Hematopoietic multipotent progenitor cell treated with erythropoietin and hydrocortisone succinate and interleukin-3 and kit ligand, for 6 days (in vitro differentiated cells): ENCODE results near the gene SH3GL3.

Experiments used
- DNase-seq: peaks from one replicate; pipeline ENCODE4 v3.0.0-alpha.2; 2015

Gene SH3GL3

DNA sequence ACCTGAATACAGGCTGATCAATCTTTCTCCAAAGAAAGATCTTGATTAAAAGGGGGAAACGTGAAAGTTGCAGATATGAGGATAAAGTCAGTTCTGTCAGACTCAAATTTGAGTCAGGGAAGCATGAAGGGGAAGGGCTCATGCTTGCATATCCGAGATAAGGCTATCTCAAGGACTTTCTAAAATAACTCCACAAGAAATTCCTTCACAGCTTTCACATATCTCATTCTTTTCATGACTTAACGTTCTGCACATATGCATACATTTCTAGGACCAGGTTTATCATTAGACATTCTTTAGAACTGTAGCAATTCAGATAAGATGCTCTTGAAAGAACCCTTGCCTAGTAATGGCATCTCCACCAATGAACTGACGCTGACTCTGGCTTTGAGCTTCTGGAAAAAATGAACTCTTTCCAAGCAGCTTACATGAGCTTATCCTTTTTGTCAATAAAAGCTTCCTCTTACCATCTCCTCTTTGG is 15.9 kb downstream of the SH3GL3 start:
- DNase-seq, result peak; percentile 60

DNA sequence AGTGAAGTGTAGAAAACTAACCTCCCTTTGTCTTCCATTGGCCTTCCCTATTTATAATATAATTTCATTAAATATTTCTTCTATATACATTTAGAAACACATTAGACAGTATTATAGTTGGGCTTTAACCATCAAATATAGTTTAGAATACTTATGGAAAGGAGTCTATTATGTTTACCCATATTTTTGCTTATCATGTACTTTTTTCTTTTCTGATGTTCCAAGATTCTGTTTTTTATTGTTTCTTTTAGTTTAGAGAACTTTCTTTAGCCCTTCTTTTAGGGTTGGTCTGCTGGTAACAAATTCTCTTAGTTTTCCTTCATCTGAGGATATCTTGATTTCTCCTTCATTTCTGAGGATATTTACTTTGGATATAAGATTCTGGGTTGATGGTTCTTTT is 23.7 kb downstream of the SH3GL3 start:
- DNase-seq, result no peak

DNA sequence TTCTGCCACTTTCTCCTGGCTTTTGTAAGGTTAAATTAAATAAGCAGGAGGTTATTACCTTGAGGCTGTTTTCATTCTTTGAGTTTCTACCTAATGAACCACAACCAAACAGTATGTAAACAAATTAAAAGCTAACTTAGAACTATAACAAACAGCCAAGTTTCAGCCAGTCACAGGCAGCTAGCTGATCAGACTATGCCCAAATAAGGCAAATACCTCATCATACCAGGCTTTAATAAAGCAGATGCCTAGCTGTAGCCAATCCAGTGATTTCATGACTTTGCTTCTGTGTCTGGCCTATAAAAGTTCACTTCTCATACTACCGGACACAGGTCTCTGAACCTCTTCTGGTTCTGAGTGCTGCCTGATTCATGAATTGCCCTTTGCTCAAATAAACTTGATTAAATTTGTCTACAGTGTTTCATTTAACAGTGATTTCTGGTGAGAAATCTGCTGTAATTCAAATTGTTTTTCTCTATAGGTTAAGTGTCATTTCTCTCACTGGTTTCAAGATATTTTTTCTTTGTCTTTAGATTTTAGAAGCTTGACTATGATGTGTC is 24.2 kb downstream of the SH3GL3 start:
- no peak for DNase-seq

DNA sequence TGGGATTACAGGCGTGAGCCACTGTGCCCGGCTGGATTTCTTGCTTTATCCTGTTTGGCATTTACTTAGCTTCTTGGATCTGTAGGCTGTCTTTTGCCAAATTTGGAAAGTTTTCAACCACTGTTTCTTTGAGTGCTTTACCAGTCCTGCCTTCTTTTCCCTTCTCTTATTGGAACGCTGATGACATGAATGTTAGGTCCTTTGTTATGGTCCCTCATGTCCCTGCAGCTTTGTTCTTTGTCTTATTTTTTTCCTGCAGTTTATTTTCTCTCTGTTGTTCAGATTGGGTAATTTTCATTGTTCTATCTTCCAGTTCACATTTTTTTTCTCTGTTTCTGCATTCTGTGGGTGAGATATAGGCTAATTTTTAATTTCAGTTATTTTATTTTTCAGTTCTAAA is 25.0 kb downstream of the SH3GL3 start:
- no peak for DNase-seq

DNA sequence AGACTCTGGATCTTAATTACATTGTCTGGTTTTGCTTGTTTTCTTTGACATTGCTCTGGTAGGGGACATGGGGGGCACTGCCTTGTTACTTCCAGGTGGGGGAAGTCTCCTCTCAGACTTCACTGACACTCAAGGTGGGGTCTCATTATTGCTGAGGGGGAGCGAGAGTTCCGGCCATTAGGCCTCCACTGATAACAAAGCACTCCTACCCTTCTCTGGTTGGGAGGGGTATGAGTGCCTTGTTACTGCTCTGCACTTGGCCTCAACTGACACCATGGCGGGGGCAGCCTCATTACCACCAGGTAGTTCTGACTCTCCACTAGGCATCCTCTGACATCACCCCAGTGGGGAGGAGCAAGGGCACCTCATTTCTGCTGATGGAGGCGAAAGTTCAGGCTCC is 25.7 kb downstream of the SH3GL3 start:
- no peak for DNase-seq

DNA sequence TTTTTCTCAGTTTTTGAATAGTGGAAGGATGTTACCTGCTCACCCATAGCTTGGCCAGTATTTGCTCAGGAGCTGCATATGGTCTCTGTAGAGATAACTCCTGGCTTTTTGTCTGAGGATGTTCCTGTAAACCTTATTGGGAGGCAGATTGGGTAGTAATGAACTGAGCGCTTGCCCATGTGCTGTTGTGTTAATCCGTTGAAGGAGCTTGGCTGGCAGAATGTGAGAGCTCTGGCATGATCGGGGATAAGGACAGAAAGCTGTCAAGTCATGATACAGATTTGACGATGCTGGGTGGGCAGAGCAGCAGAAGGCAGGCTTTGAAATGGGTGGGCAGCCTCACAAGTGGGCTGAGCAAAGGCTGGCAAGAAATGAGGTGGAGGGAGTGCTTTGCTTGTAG is 27.4 kb downstream of the SH3GL3 start:
- DNase-seq, result no peak

DNA sequence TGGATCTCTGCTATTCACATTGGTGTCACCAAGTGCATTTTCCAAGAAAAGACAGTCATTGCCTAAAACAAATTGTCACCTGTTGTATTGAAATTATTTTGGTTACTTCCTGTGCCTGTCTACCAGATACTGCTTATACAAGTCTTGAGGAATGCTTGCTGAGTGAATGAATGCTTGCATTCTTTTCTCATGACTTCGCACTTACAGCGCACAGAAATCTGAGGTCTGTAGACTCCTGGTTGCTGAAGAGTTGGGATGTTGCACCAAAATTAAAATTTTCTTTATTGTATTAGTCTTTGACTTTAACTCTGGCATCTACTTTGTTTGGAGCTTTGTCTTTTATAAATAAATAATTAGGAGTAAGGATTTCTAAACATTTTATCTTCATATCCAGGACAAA is 28.4 kb downstream of the SH3GL3 start:
- DNase-seq, result no peak

DNA sequence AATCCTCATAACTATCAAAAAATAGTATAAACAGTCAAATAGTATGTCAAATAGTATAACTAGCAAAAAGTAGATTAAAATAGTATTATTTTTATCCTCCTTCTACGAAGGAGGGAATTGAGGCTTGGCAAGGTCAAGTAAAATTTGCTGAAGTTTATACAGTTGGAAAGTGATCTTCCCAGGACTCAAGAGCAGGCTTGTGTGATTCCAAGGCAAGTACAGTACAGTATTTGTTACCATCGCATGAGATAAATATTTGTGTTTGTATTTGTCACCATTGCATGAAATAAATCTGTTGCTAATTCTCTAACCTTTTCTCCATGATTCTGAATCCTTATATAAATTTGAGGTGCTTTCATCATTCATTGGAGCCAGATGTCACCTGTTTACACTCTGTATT is 28.9 kb downstream of the SH3GL3 start:
- no peak for DNase-seq

DNA sequence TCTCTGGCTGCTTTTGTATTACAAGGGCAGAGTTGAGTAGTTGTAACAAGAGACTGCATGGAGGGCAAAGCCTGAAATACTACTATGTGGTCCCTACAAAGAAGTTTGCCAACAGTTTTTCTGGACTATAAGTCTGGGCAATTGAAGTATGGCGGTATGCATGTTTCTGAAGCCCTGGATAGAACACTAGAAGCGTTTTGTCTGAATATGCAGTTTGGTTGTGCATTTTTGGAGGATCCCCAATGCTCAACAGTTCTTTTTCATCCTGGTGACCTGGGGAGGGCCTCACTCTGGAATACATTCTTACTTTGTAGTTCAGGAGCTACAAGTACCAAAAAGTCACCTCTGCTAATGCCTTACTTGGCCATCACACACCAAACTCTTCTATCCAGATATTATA is 29.6 kb downstream of the SH3GL3 start:
- no peak for DNase-seq

DNA sequence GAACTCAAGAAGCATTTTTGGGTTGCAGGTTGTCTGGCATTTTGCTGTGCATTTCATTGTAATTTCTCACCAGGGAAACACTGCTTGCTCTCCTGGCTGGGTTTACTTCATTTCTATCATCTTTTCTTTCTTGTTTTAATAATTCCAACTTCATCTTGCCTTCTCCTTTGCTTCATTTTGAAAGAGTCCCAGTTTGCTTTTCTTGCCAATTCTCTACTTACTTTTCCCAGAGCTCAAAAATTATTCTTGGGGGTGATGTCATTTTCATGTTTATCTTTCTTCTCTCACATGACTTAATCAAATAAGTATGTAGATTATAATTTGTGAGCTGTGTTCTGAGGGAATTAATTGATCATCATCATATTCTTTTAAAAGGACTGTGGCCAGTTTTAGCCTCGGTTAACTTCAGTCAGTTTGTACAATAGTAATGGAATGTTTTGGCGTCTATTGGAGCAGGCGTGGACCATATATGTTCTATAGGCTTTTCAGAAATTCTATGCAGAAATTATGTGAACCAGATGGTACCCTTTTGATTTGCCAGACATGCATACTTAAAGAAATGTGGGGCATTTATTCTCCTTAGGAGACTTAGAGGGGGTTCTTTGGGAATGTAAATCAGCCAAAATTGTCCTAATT is 30.1 kb downstream of the SH3GL3 start:
- no peak for DNase-seq

DNA sequence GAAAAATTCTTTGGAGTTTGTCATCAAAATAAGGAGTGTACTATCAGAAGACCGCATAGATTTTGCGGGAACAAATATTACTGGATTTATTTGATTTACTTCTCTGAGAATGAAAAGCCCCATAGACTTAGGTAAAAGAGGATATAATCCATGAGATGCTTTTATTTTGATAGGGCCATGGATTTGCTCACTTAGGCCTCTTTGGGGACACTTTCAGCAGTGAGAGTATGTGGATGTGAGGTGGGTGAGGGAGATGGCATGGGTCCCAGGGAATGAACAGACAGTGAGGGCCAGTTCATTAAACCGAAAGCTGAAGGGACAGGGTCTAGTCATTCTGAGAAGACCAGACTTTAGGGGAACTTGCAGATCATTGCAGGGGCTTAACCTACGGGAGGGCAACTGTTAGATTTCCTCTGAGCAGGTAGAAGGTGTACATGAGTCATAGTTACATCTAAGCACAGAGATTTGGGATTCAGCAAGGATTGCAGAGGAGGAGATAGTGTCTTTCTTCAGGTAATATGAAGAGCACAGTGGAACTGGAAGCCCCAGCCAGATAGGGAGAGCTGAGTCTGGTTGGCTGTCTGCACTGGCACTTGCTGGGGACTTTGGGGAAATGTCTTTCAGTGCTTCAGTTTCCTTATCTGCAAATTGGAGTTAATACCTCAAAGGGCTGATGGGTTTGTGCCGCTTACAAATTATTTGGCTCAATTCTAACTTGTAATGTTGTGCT is 30.8 kb downstream of the SH3GL3 start:
- no peak for DNase-seq

DNA sequence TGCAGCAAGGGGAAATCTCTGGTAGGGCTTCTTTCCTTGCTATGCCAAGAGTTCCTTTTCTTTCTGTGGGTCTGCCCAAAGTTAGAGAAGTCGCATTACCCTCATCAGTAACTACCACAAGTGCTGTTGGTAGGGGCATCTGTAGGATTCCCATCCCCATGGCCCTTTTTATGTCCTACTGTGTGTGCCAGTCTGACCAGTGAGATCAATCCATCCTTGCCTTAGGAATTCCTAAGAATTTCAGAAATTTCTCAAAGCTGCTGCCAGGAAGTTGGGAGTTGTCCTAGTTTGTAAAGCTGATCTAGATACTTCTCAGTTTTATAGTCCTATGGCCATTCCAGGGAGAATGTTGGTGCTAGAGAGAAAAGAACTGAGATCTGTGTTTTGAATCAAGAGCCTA is 36.5 kb downstream of the SH3GL3 start:
- no peak for DNase-seq

DNA sequence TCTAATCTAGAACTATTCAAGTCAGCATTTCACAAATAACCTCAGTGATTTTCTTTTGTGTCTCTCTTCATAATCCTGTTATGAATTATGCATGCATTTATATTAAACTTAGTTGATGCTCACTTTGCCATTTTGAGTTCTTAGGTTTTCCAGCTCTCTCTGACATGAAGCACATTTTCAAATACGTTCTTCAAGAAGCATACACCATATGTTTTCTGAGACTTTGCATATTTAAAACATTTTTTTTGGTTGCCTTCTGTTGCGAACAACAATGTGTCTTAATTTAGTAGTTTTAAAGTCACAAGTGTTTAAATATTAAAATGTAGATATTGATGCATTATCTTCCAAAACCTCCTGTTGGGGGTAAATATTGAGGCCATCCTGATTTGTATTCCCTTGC is 37.5 kb downstream of the SH3GL3 start:
- no peak for DNase-seq

DNA sequence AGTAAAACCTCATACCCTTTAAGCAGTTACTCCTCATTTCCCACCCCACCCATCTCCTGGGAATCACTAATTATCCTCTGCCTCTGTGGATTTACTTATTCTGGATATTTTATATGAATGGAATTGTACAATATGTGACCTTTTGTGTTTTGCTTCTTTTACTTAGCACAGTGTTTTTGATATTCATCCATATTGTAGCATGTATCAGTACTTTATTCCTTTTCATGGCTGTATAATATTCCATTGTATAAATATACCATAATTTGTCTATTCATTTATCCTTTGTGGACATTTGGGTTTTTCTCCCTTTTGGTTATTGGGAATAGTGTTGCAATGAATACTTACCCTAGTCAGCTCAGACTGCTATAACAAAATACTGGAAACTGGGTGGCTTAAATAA is 39.2 kb downstream of the SH3GL3 start:
- no peak for DNase-seq

DNA sequence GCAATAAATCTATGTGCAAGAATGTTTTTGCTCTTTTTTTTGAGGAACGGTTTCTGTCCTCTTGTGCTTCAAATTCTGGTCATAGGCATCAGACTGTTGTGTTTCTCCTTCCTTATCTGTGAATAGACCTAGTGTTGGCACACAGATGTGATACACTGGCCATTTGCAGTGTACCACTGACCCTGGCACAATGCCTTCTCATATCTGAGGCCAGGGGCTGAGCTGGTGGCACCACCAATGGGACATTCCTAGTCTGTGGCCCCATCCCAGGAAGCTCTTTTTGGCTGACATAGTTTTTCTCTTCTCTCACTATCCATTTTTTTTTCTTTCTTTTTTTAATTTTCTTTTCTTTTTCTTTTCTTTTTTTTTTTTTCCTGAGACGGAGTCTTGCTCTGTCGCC is 40.4 kb downstream of the SH3GL3 start:
- DNase-seq, result no peak

DNA sequence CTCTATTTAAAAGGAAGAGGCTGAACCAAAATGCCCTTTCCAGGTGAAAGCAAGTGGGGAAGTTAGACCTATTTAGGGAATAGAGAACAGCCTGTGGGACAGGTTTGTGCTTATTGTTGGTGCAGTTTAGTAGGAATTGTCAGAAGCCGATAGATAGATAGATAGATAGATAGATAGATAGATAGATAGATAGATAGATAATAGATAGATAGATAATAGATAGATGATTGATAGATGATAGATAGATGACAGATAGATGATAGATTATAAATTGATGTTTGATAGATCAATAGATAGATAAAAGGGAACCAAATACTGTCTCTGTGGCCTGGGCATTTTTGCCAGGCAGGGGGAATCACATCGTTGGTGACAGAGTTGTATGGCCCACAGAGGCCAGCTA is 42.5 kb downstream of the SH3GL3 start:
- DNase-seq, result no peak

DNA sequence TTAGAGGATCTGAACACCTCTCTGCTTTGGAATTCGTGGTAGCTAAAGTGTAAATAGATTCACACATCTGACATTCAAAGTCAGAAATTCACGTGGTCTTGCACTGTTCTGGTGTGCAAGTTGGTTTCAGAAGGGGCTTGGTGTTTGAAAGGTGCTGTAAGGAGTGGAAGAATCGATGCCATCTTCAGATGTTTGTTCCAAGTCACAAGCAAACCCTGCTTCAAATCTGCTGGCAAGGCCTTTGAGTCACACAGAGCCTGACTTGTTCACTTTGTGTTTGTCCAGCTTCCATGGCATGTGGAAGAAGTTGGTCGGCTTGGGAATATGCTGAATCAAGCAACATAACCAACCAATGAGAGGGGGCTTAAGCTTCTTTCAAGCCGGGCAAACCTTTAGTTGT is 44.3 kb downstream of the SH3GL3 start:
- no peak for DNase-seq

DNA sequence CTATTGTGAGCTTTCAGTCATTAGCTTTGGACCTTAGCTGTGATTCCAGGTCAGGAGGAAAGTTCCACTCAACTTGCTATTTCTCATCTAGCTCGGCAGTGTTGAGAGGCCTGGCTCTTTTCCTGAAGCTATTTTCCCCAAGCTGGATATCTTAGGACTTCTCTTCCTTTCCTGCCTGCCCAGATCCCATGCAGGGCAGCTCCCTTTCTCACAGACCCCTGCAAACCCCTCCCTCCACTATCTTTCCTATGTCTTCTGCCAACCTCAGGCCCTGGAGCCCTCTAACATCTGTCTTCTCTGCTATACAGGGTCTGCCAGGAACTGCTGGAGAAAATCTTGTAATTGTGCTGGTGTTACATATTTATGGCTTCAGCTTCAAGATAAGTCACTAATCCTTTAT is 49.6 kb downstream of the SH3GL3 start:
- DNase-seq, result no peak

DNA sequence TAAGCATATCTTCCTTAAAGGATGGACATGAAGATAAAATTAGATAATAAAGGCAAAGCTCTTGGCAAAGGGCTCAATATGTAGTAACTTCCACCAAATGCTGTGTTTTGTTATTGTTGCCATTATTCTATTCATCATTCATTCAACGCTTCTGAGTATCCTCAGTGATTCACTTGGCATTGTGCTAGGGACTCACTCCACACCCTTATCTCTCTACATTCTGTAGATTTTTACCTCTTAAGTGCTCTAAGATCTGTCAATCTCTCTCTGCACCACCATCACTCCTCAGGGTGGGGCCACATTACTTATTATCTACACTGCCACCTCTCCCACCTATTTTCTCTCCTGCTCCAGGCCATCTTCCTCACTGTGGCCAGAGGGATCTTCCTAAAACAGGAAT is 51.2 kb downstream of the SH3GL3 start:
- DNase-seq, result no peak

DNA sequence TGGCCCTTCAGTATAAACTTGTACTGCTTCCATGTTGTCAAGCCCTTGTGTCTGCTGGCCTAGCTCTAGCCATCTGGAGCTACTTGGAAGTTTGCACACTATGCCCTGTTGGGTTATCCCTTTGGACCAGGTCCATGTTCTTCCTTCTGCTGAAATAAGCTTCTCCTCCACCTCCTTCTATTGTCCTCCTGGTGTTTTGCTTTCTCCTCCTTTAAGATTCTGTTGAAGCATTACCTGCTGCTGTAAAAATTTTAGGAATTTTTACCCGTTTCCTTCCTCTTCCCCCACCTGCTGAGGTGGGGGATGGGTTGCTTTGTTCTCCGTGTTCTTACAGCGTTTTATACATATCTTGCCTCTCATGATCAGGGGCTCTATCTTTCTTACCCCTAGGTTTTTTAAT is 51.7 kb downstream of the SH3GL3 start:
- DNase-seq, result no peak

DNA sequence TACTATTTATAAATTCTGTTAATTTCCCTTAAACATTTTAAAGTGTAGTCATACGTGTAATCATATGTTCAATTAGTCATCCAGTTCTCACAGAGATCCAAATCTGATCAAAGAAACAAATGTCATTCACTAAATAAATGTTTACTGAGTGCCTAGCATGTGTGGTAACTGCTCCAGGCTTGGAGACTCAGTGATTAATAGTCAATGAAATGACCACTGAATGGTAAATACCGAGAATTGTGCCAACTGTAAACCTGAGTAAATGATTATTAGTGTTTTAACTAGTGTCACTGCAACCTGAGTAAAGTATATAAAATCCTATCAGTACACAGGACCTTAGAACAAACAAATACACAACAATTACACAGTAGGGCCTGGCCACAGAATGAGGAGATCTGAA is 52.3 kb downstream of the SH3GL3 start:
- DNase-seq, result no peak

DNA sequence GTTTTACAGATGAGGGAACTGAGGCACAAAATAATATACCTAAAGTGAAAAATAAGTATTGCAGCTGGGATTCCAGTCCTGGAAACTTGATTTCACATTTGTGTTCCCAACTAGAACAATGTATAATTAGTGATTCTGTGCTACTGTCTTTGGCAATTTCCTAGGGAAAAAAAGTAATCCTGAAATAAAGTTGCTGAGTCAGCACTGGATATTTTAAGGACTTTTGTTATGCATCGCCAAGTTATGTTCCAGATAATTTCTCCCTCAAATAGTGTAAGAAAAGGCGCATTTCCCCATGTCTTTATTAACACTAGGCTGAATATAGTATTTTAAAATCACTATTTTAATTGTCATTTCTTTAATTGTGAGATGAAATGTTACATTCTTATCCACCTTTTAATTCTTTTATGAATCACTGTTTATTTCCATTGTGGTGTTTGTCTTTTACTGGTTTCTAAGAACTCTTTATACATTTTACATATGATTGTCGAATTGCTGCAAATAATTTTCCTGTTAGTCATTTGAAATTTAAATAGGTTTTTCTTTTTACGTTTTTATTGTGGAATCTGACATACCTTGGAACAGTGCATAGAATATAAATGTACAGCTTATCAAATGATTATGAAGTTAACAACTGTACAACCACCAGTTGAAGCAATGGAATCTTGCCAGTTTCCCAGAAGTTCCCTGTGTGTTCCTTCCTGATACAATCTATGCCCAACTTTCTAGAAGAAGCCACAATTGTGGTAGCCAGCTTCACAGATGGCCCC is 56.6 kb downstream of the SH3GL3 start:
- no peak for DNase-seq

DNA sequence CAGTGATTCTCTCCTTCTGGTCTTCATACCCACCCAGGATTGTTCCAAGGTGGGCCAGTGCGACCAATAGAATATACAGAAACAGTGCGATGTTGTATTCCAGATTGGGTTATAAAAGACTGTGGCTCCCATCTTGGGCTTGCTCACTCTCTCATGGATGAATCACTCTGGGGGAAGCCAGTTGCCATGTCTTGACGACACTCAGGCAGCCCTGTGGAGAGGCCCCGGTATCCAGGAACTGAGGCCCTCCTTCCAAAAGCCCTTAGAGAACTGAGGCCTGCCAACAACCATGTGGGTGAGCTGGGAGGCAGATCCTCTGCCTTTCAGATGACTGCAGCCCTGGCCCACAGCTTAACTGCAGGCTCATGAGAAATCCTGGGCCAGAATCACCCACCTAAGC is 57.2 kb downstream of the SH3GL3 start:
- DNase-seq, result no peak

DNA sequence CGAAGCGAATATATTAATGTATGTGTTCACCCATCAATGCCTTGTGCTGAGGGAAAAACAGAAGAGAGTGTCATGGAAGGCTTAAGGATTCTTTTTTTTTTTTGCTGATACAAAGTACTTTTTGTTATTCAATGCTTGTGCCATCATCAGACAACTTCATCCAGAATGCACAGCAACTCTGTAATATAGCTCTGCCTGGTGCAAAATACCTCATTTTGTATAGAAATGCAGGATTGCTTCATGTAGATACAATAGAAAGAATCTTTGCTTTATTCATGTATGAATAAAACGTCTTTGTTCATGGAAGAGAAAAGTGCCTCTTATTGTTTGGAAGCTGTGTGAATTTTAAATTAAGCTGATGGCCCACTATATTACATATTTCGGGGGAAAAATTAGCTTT is 62.9 kb downstream of the SH3GL3 start:
- DNase-seq, result no peak
